Non-pigmented ciliary epithelial cell (primary cell): ENCODE measurements around the gene RAB5B.
"Not testable (repeated sequence)": the region's sequence is repeated elsewhere in the genome, so short reads cannot be mapped to it uniquely, and the experiment has no call there.

Experiments used
- DNase-seq: peaks from one replicate; pipeline ENCODE4 v3.0.0-alpha.2; 2010; ENCODE audit warnings: low read depth

Gene RAB5B

GRCh38 chr12:55940065-55940732 is 33.7 kb upstream of the RAB5B start:
- no peak for DNase-seq

GRCh38 chr12:55942055-55942454 is 31.8 kb upstream of the RAB5B start:
- DNase-seq: no peak

- DNase-seq: no peak
These were observed 31.2 kb upstream of the RAB5B start for GRCh38 chr12:55942577-55943136.

GRCh38 chr12:55946553-55946952 is 27.3 kb upstream of the RAB5B start:
- no peak for DNase-seq

GRCh38 chr12:55955344-55955743 is 18.5 kb upstream of the RAB5B start:
- no peak for DNase-seq

GRCh38 chr12:55955800-55956508 is 17.9 kb upstream of the RAB5B start:
- no peak for DNase-seq

- DNase-seq: no peak
These were observed 16.6 kb upstream of the RAB5B start for GRCh38 chr12:55957106-55957859.

- DNase-seq: no peak
These were observed 10.1 kb upstream of the RAB5B start for GRCh38 chr12:55963760-55964159.

- DNase-seq: no peak
These were observed 8.6 kb upstream of the RAB5B start for GRCh38 chr12:55965240-55965639.

- DNase-seq: no peak
These were observed 7.9 kb upstream of the RAB5B start, which contains the start of gene PMEL for GRCh38 chr12:55965941-55966407. TSS of gene PMEL (minus strand) at chr12:55966042. CDS start at chr12:55966011, 31 bp downstream.

- DNase-seq: no peak
These were observed 7.2 kb upstream of the RAB5B start, which contains the start of gene CDK2 for GRCh38 chr12:55966408-55967281. TSS of gene CDK2 (plus strand) at chr12:55966830. CDS start at chr12:55967009, 179 bp downstream.

- DNase-seq: no peak
These were observed 4.5 kb upstream of the RAB5B start for GRCh38 chr12:55969356-55969755.

GRCh38 chr12:55970775-55971174 is 3.1 kb upstream of the RAB5B start:
- DNase-seq: no peak

GRCh38 chr12:55972042-55972441 is 1.8 kb upstream of the RAB5B start:
- no peak for DNase-seq

GRCh38 chr12:55972456-55972855 is 1.4 kb upstream of the RAB5B start:
- no peak for DNase-seq

- no peak for DNase-seq
These were observed 823 bp upstream of the RAB5B start for GRCh38 chr12:55972911-55973598.

- DNase-seq: no peak
These were observed 441 bp downstream of the RAB5B start for GRCh38 chr12:55974308-55974730.

GRCh38 chr12:55978393-55978792 is 4.5 kb downstream of the RAB5B start:
- DNase-seq: no peak

GRCh38 chr12:55979069-55979468 is 5.2 kb downstream of the RAB5B start:
- DNase-seq: no peak

- DNase-seq: not testable (repeated sequence)
These were observed 8.0 kb downstream of the RAB5B start for GRCh38 chr12:55981882-55982281.
